MV-4-11 (cell line): ENCODE measurements around the gene PIGQ.

ENCODE experiments used
- DNase-seq: peaks from one replicate; lab custom pipeline; 2025; lab: John Stamatoyannopoulos, UW

The PIGQ gene

DNA sequence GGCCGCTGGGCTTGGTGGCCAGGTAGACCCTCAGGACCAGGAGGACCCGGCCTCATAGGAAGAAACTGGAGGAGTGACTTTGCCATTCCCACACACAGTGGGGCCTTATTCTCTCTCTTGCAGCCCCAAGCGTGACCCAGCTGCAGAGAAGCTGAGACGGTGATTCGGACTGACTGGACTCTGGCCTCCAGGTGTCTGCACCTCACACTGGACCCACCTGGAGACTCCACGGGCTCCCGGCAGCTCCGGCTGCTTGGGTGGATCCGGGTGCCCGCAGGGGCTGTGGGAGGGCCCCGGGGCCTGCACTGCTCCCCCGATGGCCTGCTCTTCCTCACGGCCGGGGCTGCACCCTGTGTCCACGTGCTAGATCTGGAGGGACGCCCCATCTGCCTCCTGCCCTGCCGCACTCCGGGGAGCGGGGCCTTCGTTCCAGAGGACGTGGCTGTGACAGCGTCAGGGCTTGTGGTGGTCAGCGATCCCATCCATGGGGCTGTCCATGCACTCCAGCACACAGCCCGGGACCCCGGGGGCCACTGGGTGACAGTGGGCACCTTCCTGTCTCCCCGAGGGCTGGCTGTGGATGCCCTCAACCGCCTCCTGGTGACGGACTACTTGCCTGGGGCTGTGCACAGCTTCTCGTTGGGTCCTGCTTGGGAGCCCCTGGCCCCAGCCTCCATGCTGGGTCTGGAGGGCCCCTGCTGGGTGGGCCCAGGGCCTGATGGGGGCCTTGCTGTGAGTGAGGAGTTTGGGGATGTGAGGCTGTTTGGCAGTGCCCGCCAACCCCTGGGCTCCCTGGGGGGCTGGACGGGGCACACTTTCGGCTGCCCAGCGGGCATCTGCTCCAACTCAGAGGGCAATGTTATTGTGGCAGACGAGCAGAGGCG is 2.2 kb upstream of the PIGQ start:
- no peak for DNase-seq

- no peak for DNase-seq
Observed at GRCh38 chr16:568401-569258, 1.1 kb upstream of the PIGQ start.

- no peak for DNase-seq
Observed at GRCh38 chr16:572865-573650, 3.3 kb downstream of the PIGQ start.

DNA sequence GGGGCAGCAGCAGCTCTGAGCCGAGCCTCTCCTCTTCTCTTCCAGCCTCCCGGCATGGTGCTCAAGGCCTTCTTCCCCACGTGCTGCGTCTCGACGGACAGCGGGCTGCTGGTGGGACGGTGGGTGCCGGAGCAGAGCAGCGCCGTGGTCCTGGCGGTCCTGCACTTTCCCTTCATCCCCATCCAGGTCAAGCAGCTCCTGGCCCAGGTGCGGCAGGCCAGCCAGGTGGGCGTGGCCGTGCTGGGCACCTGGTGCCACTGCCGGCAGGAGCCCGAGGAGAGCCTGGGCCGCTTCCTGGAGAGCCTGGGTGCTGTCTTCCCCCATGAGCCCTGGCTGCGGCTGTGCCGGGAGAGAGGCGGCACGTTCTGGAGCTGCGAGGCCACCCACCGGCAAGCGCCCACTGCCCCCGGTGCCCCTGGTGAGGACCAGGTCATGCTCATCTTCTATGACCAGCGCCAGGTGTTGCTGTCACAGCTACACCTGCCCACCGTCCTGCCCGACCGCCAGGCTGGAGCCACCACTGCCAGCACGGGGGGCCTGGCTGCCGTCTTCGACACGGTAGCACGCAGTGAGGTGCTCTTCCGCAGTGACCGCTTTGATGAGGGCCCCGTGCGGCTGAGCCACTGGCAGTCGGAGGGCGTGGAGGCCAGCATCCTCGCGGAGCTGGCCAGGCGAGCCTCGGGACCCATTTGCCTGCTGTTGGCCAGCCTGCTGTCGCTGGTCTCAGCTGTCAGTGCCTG is 4.4 kb downstream of the PIGQ start:
- DNase-seq = no peak

DNA sequence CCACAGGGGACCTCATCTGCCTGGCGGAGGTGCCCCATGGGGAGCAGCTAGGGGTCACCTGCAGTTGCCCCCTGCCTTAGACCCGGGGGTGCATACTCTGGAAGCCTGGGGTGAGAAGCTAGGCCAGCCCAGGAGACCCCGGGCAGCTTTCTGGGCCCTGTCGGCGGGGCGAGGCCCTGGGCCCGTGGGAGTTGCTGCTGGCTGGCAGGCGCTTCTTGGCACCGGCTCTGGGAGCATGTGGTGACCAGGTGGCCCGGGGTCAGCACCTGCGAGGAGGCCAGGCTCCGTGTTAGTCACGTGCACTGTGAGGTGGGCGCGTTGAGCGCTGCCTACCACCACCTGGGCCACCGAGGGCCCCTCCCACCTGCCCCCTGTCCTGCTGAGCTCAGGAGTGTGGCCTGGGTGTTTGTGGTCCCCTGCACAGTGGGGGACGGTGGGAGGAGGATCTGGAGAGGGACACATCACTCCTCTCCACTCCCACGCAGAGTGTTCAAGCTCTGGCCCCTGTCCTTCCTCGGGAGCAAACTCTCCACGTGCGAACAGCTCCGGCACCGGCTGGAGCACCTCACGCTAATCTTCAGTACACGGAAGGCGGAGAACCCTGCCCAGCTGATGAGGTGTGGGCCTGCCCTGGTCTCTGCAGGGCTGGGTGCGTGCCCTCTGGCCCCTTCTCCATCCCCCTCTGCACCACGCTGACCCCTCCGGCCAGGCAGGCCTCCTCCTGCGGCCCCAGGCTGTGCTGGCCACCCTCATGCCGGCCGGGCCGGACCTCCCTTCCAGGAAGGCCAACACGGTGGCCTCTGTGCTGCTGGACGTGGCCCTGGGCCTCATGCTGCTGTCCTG is 5.8 kb downstream of the PIGQ start:
- no peak for DNase-seq

- no peak for DNase-seq
Observed at GRCh38 chr16:576197-576822, 6.5 kb downstream of the PIGQ start.

- DNase-seq = no peak
Observed at GRCh38 chr16:576823-577201, 7.0 kb downstream of the PIGQ start.

DNA sequence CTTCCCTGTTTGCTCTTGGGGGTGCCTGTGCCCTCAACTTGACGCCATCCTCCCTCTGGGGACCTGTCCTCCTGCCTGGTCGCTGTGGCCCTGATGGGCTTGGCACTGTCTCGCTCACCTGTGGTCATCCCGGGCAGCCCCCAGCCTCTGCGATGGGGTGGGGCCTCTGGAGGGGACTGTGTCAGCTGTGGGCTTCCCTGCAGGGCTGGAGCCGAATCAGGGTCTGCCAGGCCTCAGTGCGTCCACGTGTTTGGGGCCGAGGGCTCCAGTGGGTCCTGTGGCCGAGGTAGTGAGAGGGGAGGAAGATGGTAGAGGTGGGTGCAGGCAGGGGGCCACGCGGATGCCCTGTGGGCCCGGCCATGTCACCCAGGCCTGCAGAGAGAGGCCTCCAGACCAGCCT is 8.0 kb downstream of the PIGQ start:
- no peak for DNase-seq

- no peak for DNase-seq
Observed at GRCh38 chr16:578232-578869, 8.6 kb downstream of the PIGQ start.

DNA sequence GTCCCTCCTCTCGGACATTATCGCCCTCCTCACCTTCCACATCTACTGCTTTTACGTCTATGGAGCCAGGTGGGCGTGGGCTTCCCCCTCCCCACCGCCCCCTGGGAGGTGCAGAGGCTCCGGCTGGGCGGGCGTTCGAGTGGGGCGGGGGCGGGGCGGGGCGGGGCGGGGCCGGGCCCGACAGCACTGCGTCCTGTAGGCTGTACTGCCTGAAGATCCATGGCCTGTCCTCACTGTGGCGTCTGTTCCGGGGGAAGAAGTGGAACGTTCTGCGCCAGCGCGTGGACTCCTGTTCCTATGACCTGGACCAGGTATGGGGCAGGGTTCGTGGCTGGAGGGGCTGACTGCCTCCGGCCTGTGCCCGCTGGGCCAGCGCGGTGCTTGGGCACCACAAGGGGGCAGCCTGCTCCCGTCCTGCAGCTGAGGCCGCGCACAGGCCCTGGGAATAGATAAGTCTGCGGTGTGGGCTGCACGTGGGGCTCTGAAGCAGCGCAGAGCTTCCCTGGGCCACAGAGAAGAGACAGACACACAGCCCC is 9.2 kb downstream of the PIGQ start:
- DNase-seq = peak; percentile 79

DNA sequence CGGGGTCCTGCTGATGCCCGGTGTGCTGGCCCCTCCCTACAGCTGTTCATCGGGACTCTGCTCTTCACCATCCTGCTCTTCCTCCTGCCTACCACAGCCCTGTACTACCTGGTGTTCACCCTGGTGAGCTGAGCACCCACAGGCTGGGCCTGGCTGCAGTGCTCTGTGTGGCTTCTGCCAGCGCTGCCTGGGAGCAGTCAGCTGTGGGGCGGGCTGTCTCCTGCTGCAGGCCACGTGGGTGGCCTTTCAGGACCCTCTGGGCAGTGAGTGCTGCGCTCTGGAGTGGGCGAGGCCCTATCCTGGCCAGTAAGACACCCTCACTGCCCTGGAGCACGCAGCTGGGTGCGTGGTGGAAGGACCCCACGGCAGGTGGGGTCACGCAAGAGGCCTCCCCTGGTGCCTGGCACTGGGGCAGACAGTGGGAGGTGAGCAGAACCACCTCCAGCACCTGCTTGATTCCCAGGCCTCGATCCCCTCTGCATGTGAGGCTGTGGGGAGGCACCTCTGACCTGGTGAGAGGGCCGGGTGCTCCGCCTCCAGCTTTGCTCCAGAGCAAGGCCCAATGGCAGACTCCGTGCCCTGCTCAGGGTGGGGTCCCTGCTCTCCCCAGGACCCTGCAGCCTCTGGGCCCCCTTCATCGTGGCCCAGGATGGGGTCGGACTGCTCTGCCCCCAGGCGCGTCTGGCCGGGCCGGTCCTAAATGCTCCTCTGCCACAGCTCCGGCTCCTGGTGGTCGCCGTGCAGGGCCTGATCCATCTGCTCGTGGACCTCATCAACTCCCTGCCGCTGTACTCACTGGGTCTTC is 10.6 kb downstream of the PIGQ start:
- DNase-seq = no peak

DNA sequence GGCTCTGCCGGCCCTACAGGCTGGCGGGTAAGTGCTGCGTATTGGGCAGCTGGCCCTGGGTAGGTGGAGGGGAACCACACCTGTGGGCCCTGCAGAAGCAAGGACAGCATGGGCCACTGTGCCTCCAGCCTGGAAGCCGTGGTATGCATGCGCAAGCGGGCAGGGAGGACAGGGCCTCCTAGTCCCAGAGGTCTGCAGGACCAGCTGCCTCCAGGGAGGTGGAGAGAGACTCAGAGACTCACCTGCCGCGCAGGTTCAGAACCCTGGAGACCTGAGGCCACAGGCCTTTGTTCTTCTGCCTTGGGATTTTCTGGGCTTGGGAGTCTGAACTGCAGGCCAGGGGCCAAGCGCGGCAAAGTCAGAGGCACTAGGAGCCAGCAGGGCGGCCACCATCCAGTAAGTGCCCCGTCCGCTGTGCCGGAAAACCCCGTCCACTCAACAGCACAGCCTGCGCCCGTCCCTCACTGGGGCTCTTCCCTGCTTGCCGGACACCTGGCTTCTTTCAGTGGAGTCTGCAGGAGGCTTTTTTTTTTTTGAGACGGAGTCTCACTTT is 11.3 kb downstream of the PIGQ start:
- DNase-seq = no peak

DNA sequence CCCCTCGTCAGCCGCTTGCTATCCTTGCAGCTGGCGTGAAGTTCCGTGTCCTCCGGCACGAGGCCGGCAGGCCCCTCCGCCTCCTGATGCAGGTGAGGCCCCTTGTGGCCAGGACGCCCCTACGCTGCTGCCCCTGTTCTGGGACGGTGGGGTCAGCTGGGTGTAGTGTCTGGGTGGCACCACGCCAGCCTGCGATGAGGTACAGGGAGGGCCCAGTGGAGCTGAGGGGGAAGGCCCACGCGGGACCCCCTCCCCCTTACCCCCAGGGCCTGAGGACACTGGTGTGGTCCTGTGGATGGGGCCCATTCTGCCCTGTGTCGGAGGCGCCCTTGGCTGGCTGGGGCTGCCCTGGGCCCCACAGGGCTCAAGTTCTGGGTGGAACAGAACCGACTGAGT is 12.4 kb downstream of the PIGQ start:
- no peak for DNase-seq

- no peak for DNase-seq
Observed at GRCh38 chr16:582614-583331, 13.0 kb downstream of the PIGQ start.

- no peak for DNase-seq
Observed at GRCh38 chr16:583470-583814, 13.7 kb downstream of the PIGQ start.

DNA sequence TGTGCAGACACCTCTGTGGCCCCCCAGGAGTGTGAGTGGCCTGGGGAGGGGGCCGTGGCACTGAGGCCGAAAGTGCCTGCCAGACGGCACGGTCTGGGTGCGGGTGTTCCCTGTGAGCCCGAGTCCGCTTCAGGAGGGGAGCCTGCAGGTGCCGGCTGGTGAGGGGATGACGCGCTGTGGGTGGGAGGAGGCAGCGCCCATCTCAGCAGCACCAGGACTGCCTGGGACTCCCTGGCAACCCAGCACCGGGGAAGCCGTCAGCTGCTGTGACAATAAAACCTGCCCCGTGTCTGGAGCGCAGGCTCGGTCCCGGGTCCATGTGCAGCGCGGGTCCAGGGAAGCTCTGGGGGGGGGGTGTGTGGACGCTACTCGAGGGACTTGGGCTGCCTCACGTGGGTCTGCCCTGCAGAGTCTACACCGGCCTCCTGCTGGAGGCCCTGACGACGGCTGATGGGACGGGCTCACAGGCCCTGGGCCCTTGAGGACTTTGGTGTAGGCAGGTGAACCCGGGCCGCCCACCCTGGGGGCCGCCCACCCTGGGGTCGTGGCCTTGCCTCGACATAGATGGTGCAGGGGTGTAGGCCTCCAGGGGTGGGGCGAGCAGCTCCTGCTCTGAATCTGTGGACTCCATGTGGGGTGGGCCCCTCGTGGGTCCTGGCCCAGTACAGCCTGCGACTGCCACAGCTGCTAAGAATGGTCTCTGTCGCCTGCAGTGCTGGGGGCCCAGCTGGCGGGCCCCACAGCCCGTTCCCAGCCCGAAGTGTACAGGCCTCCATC is 14.2 kb downstream of the PIGQ start:
- no peak for DNase-seq

DNA sequence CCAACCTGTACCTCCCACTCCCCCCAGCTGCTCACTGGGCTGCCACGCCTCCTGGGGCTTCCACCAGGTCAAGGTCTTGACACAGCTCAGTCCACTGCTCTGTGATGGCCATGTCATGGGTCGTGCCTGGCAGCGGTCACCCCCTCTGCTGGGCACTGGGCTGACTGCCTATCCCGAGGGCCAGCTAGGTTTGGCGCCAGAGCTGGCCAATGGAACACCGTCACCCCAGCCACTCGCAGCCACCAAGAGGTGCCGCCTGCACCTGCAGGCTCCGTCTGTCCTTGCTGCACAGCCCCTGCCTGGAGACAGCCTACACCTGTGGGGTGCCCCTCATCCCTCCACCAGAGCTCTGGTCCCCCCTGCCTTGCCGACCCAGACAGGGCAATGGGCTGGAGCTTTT is 15.6 kb downstream of the PIGQ start:
- DNase-seq = no peak
